GM23338 (cell line): ENCODE results near the gene WDR31. TPM values are rescaled to one million over a fixed set of nuclear protein-coding genes. Genes with fewer than 3 reads are reported as not detected.
A peak's percentile ranks its signal among the peaks of the same experiment; 100 is the strongest.

ENCODE experiments used
- ATAC-seq: fragments of 200-7000 bp; cut with Tn5 transposase; 3 replicates; pipeline ENCODE4 v1.9.1; 2020
- DNase-seq: peaks from one replicate; pipeline ENCODE4 v3.0.0-alpha.2; 2015; ENCODE audit warnings: low spot score
- H2AFZ ChIP-seq: fragments of 200-600 bp; sonication (generic); 2 replicates; pipeline ENCODE4 v1.8.0; 2016; ENCODE audit warnings: antibody characterized with exemption, mild to moderate bottlenecking, moderate library complexity
- H3F3A ChIP-seq: fragments of 200-600 bp; sonication (generic); replicated peaks from 2 replicates; pipeline ENCODE4 v1.8.0; 2017; ENCODE audit warnings: antibody characterized with exemption, mixed run types, low read depth
- H3K27ac ChIP-seq: fragments of 200-600 bp; sonication (generic); 2 replicates; pipeline ENCODE4 v1.6.1; 2016; ENCODE audit warnings: low read depth
- H3K27me3 ChIP-seq: fragments of 200-600 bp; sonication (generic); 2 replicates; pipeline ENCODE4 v1.8.0; 2016; ENCODE audit warnings: mild to moderate bottlenecking, mixed run types, moderate library complexity; ENCODE audit not compliant: insufficient read depth
- H3K36me3 ChIP-seq: fragments of 200-600 bp; sonication (generic); 2 replicates; pipeline ENCODE4 v1.8.0; 2016; ENCODE audit warnings: mild to moderate bottlenecking; ENCODE audit not compliant: insufficient read depth
- H3K4me1 ChIP-seq: fragments of 200-600 bp; sonication (generic); 2 replicates; pipeline ENCODE4 v1.8.0; 2016; ENCODE audit warnings: mild to moderate bottlenecking, moderate library complexity; ENCODE audit not compliant: insufficient read depth
- H3K4me2 ChIP-seq: fragments of 200-600 bp; sonication (generic); 2 replicates; pipeline ENCODE4 v1.7.1; 2017; ENCODE audit warnings: mixed run types
- H3K4me3 ChIP-seq: fragments of 200-600 bp; sonication (generic); 2 replicates; pipeline ENCODE4 v1.6.1; 2016; ENCODE audit warnings: mixed run types
- H3K79me2 ChIP-seq: fragments of 200-600 bp; sonication (generic); replicated peaks from 2 replicates; pipeline ENCODE4 v1.8.0; 2017; ENCODE audit warnings: mild to moderate bottlenecking; ENCODE audit not compliant: insufficient read depth
- H3K9me2 ChIP-seq: fragments of 200-600 bp; sonication (generic); 2 replicates; pipeline ENCODE4 v1.8.0; 2017; ENCODE audit not compliant: insufficient read depth
- H4K20me1 ChIP-seq: fragments of 200-600 bp; sonication (generic); replicated peaks from 2 replicates; pipeline ENCODE4 v1.8.0; 2017; ENCODE audit warnings: mild to moderate bottlenecking; ENCODE audit not compliant: insufficient read depth
- H3K27ac Mint-ChIP-seq: 2 replicates; pipeline ENCODE4 v1.8.0; 2020; ENCODE audit warnings: inconsistent platforms, mild to moderate bottlenecking, moderate library complexity, mixed read lengths
- H3K27me3 Mint-ChIP-seq: 3 replicates; pipeline ENCODE4 v1.8.0; 2022; ENCODE audit warnings: low read depth, mild to moderate bottlenecking, moderate library complexity, mixed read lengths, inconsistent platforms; ENCODE audit not compliant: insufficient read depth, poor library complexity
- H3K36me3 Mint-ChIP-seq: 3 replicates; pipeline ENCODE4 v1.8.0; 2021; ENCODE audit warnings: low read depth, mild to moderate bottlenecking, inconsistent platforms, moderate library complexity, mixed read lengths
- H3K4me1 Mint-ChIP-seq: 3 replicates; pipeline ENCODE4 v1.8.0; 2020; ENCODE audit warnings: mild to moderate bottlenecking, inconsistent platforms, mixed read lengths
- H3K4me3 Mint-ChIP-seq: 3 replicates; pipeline ENCODE4 v1.8.0; 2021; ENCODE audit warnings: moderate library complexity, mild to moderate bottlenecking, inconsistent platforms, mixed read lengths
- H3K9me3 Mint-ChIP-seq: 3 replicates; pipeline ENCODE4 v1.8.0; 2020; ENCODE audit warnings: moderate library complexity, mild to moderate bottlenecking, inconsistent platforms, mixed read lengths
- CREB1 ChIP-seq: fragments of 250-450 bp; sonication (Bioruptor Pico); IDR thresholded peaks from 2 replicates; pipeline ENCODE4 v1.5.0; 2020; ENCODE audit warnings: low read depth, mild to moderate bottlenecking, moderate library complexity
- CTCF ChIP-seq, 2 experiments: fragments of 200-600 bp in 1 of 2; sonication (generic) in 1 of 2; conservative IDR thresholded peaks; 2 replicates each; pipeline versions ENCODE4 v1.5.1 to v1.6.1; 2016 to 2017; ENCODE audit warnings: antibody characterized with exemption in 2 of 2, low read depth in 2 of 2, mild to moderate bottlenecking in 2 of 2, moderate library complexity in 1 of 2
- ETS1 ChIP-seq: IDR thresholded peaks from 2 replicates; pipeline ENCODE4 v1.6.1; 2016; ENCODE audit warnings: antibody characterized with exemption
- EZH2 ChIP-seq: fragments of 200-600 bp; sonication (generic); IDR thresholded peaks from one replicate; pipeline ENCODE4 v1.8.0; 2017; ENCODE audit warnings: antibody characterized with exemption, mild to moderate bottlenecking, low read depth; ENCODE audit not compliant: unreplicated experiment
- EZH2phosphoT487 ChIP-seq: fragments of 200-600 bp; sonication (generic); IDR thresholded peaks from one replicate; pipeline ENCODE4 v1.8.1; 2018; ENCODE audit warnings: antibody characterized with exemption; ENCODE audit not compliant: unreplicated experiment
- JUNB ChIP-seq: IDR thresholded peaks from one replicate; pipeline ENCODE4 v1.6.1; 2016; ENCODE audit warnings: antibody characterized with exemption; ENCODE audit not compliant: unreplicated experiment
- NANOG ChIP-seq: IDR thresholded peaks from 2 replicates; pipeline ENCODE4 v1.6.1; 2016; ENCODE audit warnings: antibody characterized with exemption, borderline replicate concordance
- POLR2AphosphoS5 ChIP-seq: IDR thresholded peaks from 2 replicates; pipeline ENCODE4 v1.6.1; 2016; ENCODE audit warnings: antibody characterized with exemption, low read depth
- REST ChIP-seq: IDR thresholded peaks from one replicate; pipeline ENCODE4 v1.6.1; 2018; ENCODE audit warnings: antibody characterized with exemption; ENCODE audit not compliant: unreplicated experiment
- STAT1 ChIP-seq: IDR thresholded peaks from one replicate; pipeline ENCODE4 v1.6.1; 2016; ENCODE audit warnings: antibody characterized with exemption; ENCODE audit not compliant: unreplicated experiment
- ZNF114 ChIP-seq: fragments of 250-450 bp; sonication (Bioruptor Pico); IDR thresholded peaks from 2 replicates; pipeline ENCODE4 v1.5.0; 2020; ENCODE audit warnings: mild to moderate bottlenecking, moderate library complexity
- ZNF331 ChIP-seq: fragments of 250-450 bp; sonication (Bioruptor Pico); IDR thresholded peaks from 2 replicates; pipeline ENCODE4 v1.5.0; 2020; ENCODE audit warnings: low read depth, mild to moderate bottlenecking, moderate library complexity
- ZNF462 ChIP-seq: fragments of 250-450 bp; sonication (Bioruptor Pico); IDR thresholded peaks from 2 replicates; pipeline ENCODE4 v1.5.0; 2020; ENCODE audit warnings: mild to moderate bottlenecking, moderate library complexity
- polyA plus RNA-seq: library from polyadenylated mRNA; unstranded; fragments of >200 nt; fragmentation: Nextera tagmentation; extraction: Ambion mirVana; gene quantifications from 2 replicates; pipeline ENCODE4 v1.2.1, GENCODE V29; 2016
- total RNA-seq: library from RNA; depleted of rRNA; stranded (reverse); fragments of >200 nt; shearing (Covaris generic); gene quantifications from 2 replicates; pipeline ENCODE4 v1.2.3, GENCODE V29; 2014

WDR31 gene
- total and polyA plus RNA-seq, 2 experiments from 2014 or later = 0.13 to 0.63 TPM

- Mint-ChIP-seq H3K36me3 (no peaks in the 10 kb centered on the region; the same call in 2 of the 3 replicates), H3K27me3 (peaks cover 7% of the 10 kb centered on the region), H3K4me3 (no peak overlapping the region), H3K4me1 (peaks cover 7% of the 10 kb centered on the region; the same call in 2 of the 3 replicates), H3K9me3 (no peaks in the 10 kb centered on the region), H3K27ac (no peak overlapping the region)
- H3K4me1 ChIP-seq = no peaks in the 10 kb centered on the region
- no peaks in the 10 kb centered on the region for H3K9me2 ChIP-seq
- peak overlapping the region; percentile 59; the same call in 1 of the 2 replicates for H2AFZ ChIP-seq
- DNase-seq (no peak), ATAC-seq (peak; percentile 29)
- no peak overlapping the region for H3K27ac ChIP-seq
- no peak overlapping the region for H3K4me2 ChIP-seq
- H4K20me1 ChIP-seq = no peaks in the 10 kb centered on the region
- no peaks in the 10 kb centered on the region for H3K36me3 ChIP-seq
- H3F3A ChIP-seq = no peaks in the 10 kb centered on the region
- no peaks in the 10 kb centered on the region for H3K79me2 ChIP-seq
- no peak for TF ChIP-seq CTCF (conservative IDR thresholded peaks at IDR 0.05; ENCODE audit: low read depth in 2 of 2)
- no peak for TF ChIP-seq REST
- no peak for TF ChIP-seq ETS1
- TF ChIP-seq POLR2AphosphoS5 = no peak
- no peak for TF ChIP-seq NANOG
- no peak for TF ChIP-seq EZH2phosphoT487
- no peak for TF ChIP-seq CREB1 (CRISPR knock-in tag)
- TF ChIP-seq ZNF331 (CRISPR knock-in tag) = no peak
- TF ChIP-seq JUNB = no peak
- TF ChIP-seq ZNF462 = no peak
- no peak for TF ChIP-seq ZNF114 (CRISPR knock-in tag)
- TF ChIP-seq STAT1 = no peak
- no peak for TF ChIP-seq EZH2
- H3K4me3 ChIP-seq = no peak overlapping the region
- H3K27me3 ChIP-seq = no peaks in the 10 kb centered on the region
Observed at GRCh38 chr9:113298924-113299770, 40.9 kb downstream of the WDR31 start.
